HepG2 (cell line): ENCODE measurements around the gene PRSS8. TPM values are rescaled to one million over a fixed set of nuclear protein-coding genes. Genes with fewer than 3 reads are reported as not detected.

Experiments
- DNMT1 ChIP-seq: sonication (generic); formaldehyde crosslinking; IDR thresholded peaks from 2 replicates; pipeline ENCODE4 v1.5.1; 2020; ENCODE audit warnings: mild to moderate bottlenecking, missing genetic modification reagents
- ELF1 ChIP-seq: sonication (generic); formaldehyde crosslinking; IDR thresholded peaks from 2 replicates; pipeline ENCODE4 v1.4.0; 2020; ENCODE audit warnings: missing genetic modification reagents
- FLYWCH1 ChIP-seq: sonication (generic); formaldehyde crosslinking; IDR thresholded peaks from 2 replicates; pipeline ENCODE4 v1.8.1; 2023; ENCODE audit warnings: mild to moderate bottlenecking, missing genetic modification reagents
- KLF15 ChIP-seq: sonication (generic); formaldehyde crosslinking; IDR thresholded peaks from 2 replicates; pipeline ENCODE4 v1.8.1; 2023; ENCODE audit warnings: borderline replicate concordance, mild to moderate bottlenecking, inconsistent platforms, missing genetic modification reagents, mixed read lengths
- MED8 ChIP-seq: sonication (generic); formaldehyde crosslinking; IDR thresholded peaks from 2 replicates; pipeline ENCODE4 v1.8.1; 2023; ENCODE audit warnings: mild to moderate bottlenecking, missing genetic modification reagents; ENCODE audit not compliant: insufficient replicate concordance
- MEF2D ChIP-seq: sonication (generic); formaldehyde crosslinking; IDR thresholded peaks from 2 replicates; pipeline ENCODE4 v1.5.1; 2020; ENCODE audit warnings: mild to moderate bottlenecking, missing genetic modification reagents
- MTF1 ChIP-seq: sonication (generic); formaldehyde crosslinking; IDR thresholded peaks from 2 replicates; pipeline ENCODE4 v1.5.0; 2020; ENCODE audit warnings: missing genetic modification reagents
- NFE2L1 ChIP-seq: sonication (generic); formaldehyde crosslinking; IDR thresholded peaks from 2 replicates; pipeline ENCODE4 v1.4.0; 2020; ENCODE audit warnings: missing genetic modification reagents, mild to moderate bottlenecking, borderline replicate concordance
- PCBP2 ChIP-seq: fragments of 200-400 bp; formaldehyde crosslinking; optimal IDR thresholded peaks from 2 replicates; pipeline ENCODE3; 2018; ENCODE audit warnings: low read length, low read depth; ENCODE audit not compliant: poor library complexity, severe bottlenecking
- POLR2A ChIP-seq, 2 experiments: IDR thresholded peaks; 2 replicates each; pipeline ENCODE4 v1.6.1; 2011; ENCODE audit warnings: low read depth in 2 of 2, low read length in 2 of 2, mild to moderate bottlenecking in 1 of 2, moderate library complexity in 1 of 2; ENCODE audit not compliant: insufficient read depth in 1 of 2
- RBAK ChIP-seq: sonication (generic); formaldehyde crosslinking; IDR thresholded peaks from 2 replicates; pipeline ENCODE4 v1.5.1; 2020; ENCODE audit warnings: mild to moderate bottlenecking, missing genetic modification reagents
- RORA ChIP-seq: sonication (generic); formaldehyde crosslinking; IDR thresholded peaks from 2 replicates; pipeline ENCODE4 v1.5.0; 2020; ENCODE audit warnings: mild to moderate bottlenecking, missing genetic modification reagents, moderate library complexity
- SIN3A ChIP-seq: IDR thresholded peaks from 2 replicates; pipeline ENCODE4 v1.6.1; 2011; ENCODE audit warnings: low read depth, mild to moderate bottlenecking, control low read depth, low read length, borderline replicate concordance
- SMAD1 ChIP-seq: sonication (generic); formaldehyde crosslinking; IDR thresholded peaks from 2 replicates; pipeline ENCODE4 v1.4.0; 2020; ENCODE audit warnings: missing genetic modification reagents, low read depth, mild to moderate bottlenecking, borderline replicate concordance
- SNAI1 ChIP-seq: sonication (generic); formaldehyde crosslinking; IDR thresholded peaks from 2 replicates; pipeline ENCODE4 v1.5.0; 2020; ENCODE audit warnings: mild to moderate bottlenecking, missing genetic modification reagents, borderline replicate concordance
- SP5 ChIP-seq: IDR thresholded peaks from 2 replicates; pipeline ENCODE4 v1.6.1; 2016; ENCODE audit warnings: low read depth, borderline replicate concordance
- SUZ12 ChIP-seq: fragments of 150-350 bp; IDR thresholded peaks from 2 replicates; pipeline ENCODE4 v1.6.1; 2014; ENCODE audit warnings: low read depth, low read length
- TMF1 ChIP-seq: sonication (generic); formaldehyde crosslinking; IDR thresholded peaks from 2 replicates; pipeline ENCODE4 v1.8.1; 2022; ENCODE audit warnings: low read depth, missing genetic modification reagents
- ZFX ChIP-seq: sonication (generic); formaldehyde crosslinking; IDR thresholded peaks from 2 replicates; pipeline ENCODE4 v1.4.0; 2020; ENCODE audit warnings: mild to moderate bottlenecking, low read depth, missing genetic modification reagents, moderate library complexity
- ZFY ChIP-seq: sonication (generic); formaldehyde crosslinking; IDR thresholded peaks from 2 replicates; pipeline ENCODE4 v1.4.0; 2020; ENCODE audit warnings: missing genetic modification reagents
- ZNF30 ChIP-seq: sonication (generic); formaldehyde crosslinking; IDR thresholded peaks from 2 replicates; pipeline ENCODE4 v1.5.0; 2020; ENCODE audit warnings: mild to moderate bottlenecking, missing genetic modification reagents
- ZNF337 ChIP-seq: sonication (generic); formaldehyde crosslinking; IDR thresholded peaks from 2 replicates; pipeline ENCODE4 v1.5.1; 2020; ENCODE audit warnings: missing genetic modification reagents, low read depth, mild to moderate bottlenecking, borderline replicate concordance
- ZNF44 ChIP-seq: sonication (generic); formaldehyde crosslinking; IDR thresholded peaks from 2 replicates; pipeline ENCODE4 v1.5.1; 2020; ENCODE audit warnings: mild to moderate bottlenecking, missing genetic modification reagents
- ZNF460 ChIP-seq: sonication (generic); formaldehyde crosslinking; IDR thresholded peaks from 2 replicates; pipeline ENCODE4 v1.5.1; 2020; ENCODE audit warnings: missing genetic modification reagents, mild to moderate bottlenecking, borderline replicate concordance
- polyA plus RNA-seq, 8 experiments: library from polyadenylated mRNA; depleted of rRNA in 3 of 8; stranded (reverse) in 7 of 8; unstranded in 1 of 8; fragments of >200 nt; fragmentation: Illumina TruSeq in 4 of 8; extraction: Trizol in 4 of 8; gene quantifications; 2 replicates each; pipeline versions ENCODE4 v1.2.1 to v1.2.3, GENCODE V29; 2011 to 2016; ENCODE audit warnings: low read depth in 4 of 8, missing spikeins in 1 of 8, mixed read lengths in 1 of 8; ENCODE audit not compliant: insufficient read depth in 1 of 8
- total RNA-seq, 5 experiments: library from RNA; depleted of rRNA; stranded (reverse); fragments of >200 nt; fragmentation: Illumina TruSeq; extraction: Trizol; gene quantifications; 2 replicates each; pipeline ENCODE4 v1.2.3, GENCODE V29; 2016; ENCODE audit warnings: low read depth in 1 of 5
- TF ChIP-seq, protein P1 (sequence below): sonication (generic); formaldehyde crosslinking; IDR thresholded peaks from 2 replicates; pipeline ENCODE4 v1.5.0; 2020; ENCODE audit warnings: mild to moderate bottlenecking, missing genetic modification reagents
- TF ChIP-seq, protein P2 (sequence below): sonication (generic); formaldehyde crosslinking; conservative IDR thresholded peaks from 2 replicates; pipeline ENCODE4 v1.8.1; 2023; ENCODE audit warnings: missing genetic modification reagents
- TF ChIP-seq, protein P3 (sequence below): sonication (generic); formaldehyde crosslinking; conservative IDR thresholded peaks from 2 replicates; pipeline ENCODE4 v1.8.0; 2022; ENCODE audit warnings: low read depth, missing genetic modification reagents

PRSS8 gene
- total and polyA plus RNA-seq, 2 of the 13 experiments (the other 11 are each of a cell fraction or from before 2014, with no cell fraction given), result 2.6 to 7.2 TPM

- TF ChIP-seq MTF1 (CRISPR knock-in tag) (no peak), SP5 (peak; percentile 52; the same call in 1 of the 2 replicates), RORA (CRISPR knock-in tag) (no peak), TMF1 (CRISPR knock-in tag) (no peak; the same call in 1 of the 2 replicates), ZNF30 (CRISPR knock-in tag) (no peak), PCBP2 (no peak), MEF2D (CRISPR knock-in tag) (no peak), SNAI1 (CRISPR knock-in tag) (no peak), MED8 (CRISPR knock-in tag) (no peak), ZFY (peak; percentile 56), FLYWCH1 (CRISPR knock-in tag) (no peak), ELF1 (CRISPR knock-in tag) (no peak), DNMT1 (CRISPR knock-in tag) (no peak), ZFX (CRISPR knock-in tag) (peak; percentile 12; the same call in 1 of the 2 replicates), ZNF337 (no peak), ZNF460 (CRISPR knock-in tag) (no peak), KLF15 (CRISPR knock-in tag) (no peak), SUZ12 (no peak), SIN3A (peak; percentile 31; the same call in 1 of the 2 replicates), POLR2A (IDR thresholded peaks at IDR 0.05; ENCODE audit: insufficient read depth in 1 of 2, low read depth in 2 of 2, low read length in 2 of 2) (peak; percentile 54 to 71; a peak in 2 of 4 replicates), RBAK (no peak), SMAD1 (CRISPR knock-in tag) (no peak), NFE2L1 (no peak), ZNF44 (CRISPR knock-in tag) (no peak)
- TF ChIP-seq, protein P1, sequence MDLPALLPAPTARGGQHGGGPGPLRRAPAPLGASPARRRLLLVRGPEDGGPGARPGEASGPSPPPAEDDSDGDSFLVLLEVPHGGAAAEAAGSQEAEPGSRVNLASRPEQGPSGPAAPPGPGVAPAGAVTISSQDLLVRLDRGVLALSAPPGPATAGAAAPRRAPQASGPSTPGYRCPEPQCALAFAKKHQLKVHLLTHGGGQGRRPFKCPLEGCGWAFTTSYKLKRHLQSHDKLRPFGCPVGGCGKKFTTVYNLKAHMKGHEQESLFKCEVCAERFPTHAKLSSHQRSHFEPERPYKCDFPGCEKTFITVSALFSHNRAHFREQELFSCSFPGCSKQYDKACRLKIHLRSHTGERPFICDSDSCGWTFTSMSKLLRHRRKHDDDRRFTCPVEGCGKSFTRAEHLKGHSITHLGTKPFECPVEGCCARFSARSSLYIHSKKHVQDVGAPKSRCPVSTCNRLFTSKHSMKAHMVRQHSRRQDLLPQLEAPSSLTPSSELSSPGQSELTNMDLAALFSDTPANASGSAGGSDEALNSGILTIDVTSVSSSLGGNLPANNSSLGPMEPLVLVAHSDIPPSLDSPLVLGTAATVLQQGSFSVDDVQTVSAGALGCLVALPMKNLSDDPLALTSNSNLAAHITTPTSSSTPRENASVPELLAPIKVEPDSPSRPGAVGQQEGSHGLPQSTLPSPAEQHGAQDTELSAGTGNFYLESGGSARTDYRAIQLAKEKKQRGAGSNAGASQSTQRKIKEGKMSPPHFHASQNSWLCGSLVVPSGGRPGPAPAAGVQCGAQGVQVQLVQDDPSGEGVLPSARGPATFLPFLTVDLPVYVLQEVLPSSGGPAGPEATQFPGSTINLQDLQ (CRISPR knock-in tag), result no peak
- TF ChIP-seq, protein P2, sequence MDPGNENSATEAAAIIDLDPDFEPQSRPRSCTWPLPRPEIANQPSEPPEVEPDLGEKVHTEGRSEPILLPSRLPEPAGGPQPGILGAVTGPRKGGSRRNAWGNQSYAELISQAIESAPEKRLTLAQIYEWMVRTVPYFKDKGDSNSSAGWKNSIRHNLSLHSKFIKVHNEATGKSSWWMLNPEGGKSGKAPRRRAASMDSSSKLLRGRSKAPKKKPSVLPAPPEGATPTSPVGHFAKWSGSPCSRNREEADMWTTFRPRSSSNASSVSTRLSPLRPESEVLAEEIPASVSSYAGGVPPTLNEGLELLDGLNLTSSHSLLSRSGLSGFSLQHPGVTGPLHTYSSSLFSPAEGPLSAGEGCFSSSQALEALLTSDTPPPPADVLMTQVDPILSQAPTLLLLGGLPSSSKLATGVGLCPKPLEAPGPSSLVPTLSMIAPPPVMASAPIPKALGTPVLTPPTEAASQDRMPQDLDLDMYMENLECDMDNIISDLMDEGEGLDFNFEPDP (CRISPR knock-in tag), result no peak
- TF ChIP-seq, protein P3, sequence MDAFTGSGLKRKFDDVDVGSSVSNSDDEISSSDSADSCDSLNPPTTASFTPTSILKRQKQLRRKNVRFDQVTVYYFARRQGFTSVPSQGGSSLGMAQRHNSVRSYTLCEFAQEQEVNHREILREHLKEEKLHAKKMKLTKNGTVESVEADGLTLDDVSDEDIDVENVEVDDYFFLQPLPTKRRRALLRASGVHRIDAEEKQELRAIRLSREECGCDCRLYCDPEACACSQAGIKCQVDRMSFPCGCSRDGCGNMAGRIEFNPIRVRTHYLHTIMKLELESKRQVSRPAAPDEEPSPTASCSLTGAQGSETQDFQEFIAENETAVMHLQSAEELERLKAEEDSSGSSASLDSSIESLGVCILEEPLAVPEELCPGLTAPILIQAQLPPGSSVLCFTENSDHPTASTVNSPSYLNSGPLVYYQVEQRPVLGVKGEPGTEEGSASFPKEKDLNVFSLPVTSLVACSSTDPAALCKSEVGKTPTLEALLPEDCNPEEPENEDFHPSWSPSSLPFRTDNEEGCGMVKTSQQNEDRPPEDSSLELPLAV, result no peak
Measured at GRCh38 chr16:31093132-31093703, 42.3 kb downstream of the PRSS8 start (continued).
